Measurements from ENCODE around the gene BICDL2. TPM values are rescaled to one million over a fixed set of nuclear protein-coding genes. Genes with fewer than 3 reads are reported as not detected.

The BICDL2 gene
- total RNA-seq, 2 experiments from 2014 or later: 1.6 TPM

DNA sequence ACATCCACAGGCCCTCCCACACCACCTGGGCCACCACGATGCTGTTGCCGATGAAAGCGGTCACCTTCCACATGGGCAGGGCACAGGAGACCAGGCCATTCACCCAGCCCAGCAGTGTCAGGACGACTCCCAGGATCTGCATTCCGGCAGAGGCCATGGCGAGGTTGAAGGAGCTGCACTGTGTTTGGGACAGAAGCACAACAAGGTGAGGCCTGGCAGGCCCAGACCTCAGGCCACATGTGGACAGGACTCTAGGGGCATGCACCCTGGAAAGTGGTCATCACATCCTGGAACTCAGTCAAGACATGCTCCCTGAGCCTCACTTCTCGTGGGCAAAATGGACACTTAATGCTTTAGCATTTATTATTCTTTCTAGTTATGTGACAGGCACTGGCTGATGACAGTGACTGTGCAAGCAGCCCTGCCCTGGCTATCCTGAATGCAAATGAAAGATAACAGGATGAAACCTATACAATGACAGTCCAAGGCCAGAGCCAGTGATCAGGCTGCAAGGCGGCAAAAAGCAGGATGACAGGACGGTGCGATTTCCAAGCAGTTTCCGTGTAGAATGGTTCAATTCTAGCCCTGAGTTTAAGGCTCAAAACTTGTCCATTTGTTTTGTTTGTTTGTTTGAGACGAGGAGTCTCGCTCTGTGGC is 20.8 kb downstream of the BICDL2 start:
- ATAC-seq (ENCODE audit: low read depth): no peak
- Mint-ChIP-seq H3K27ac (no peak overlapping the region), H3K4me1 (peaks cover 11% of the 10 kb centered on the region), H3K36me3 (no peaks in the 10 kb centered on the region), H3K9me3 (no peaks in the 10 kb centered on the region), H3K4me3 (no peak overlapping the region), H3K27me3 (peaks cover 47% of the 10 kb centered on the region)
- DNase-seq: no peak
- POLR2A ChIA-PET: interaction anchor here (1.0 kb wide), 1 partner anchor 29 kb away, joined by 3 read pairs; no protein-coding TSS in a partner anchor

DNA sequence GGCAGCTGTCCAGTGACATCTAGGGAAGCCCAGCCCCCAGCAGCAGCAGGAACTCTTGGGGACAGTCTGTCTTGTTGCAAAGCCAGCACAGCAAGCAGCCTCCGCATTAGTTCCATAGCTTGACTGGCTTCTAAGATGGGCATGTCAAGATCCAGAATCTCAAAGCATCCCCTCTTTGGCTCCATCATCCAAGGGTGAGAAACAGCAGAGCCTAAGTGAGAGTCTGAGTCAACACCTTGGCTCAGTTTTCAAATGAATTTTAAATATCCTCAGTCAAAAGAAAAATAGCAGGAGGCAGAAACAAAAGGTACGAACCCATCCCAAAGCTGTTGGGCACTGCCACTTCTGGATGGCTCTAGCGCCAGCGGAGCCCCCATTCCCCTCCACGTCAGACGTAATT is 21.8 kb downstream of the BICDL2 start:
- no peak for ATAC-seq (ENCODE audit: low read depth)
- H3K4me1 Mint-ChIP-seq: peaks cover 8% of the 10 kb centered on the region
- DNase-seq: no peak
- H3K9me3 Mint-ChIP-seq: no peaks in the 10 kb centered on the region
- peaks cover 46% of the 10 kb centered on the region for H3K27me3 Mint-ChIP-seq
- H3K27ac Mint-ChIP-seq: no peak overlapping the region
- POLR2A ChIA-PET: interaction anchor here (1.0 kb wide), 1 partner anchor 30 kb away, joined by 3 read pairs; no protein-coding TSS in a partner anchor
- H3K36me3 Mint-ChIP-seq: no peaks in the 10 kb centered on the region
- H3K4me3 Mint-ChIP-seq: no peak overlapping the region

- POLR2A ChIA-PET: no interaction called here
- no peaks in the 10 kb centered on the region for H3K36me3 Mint-ChIP-seq
- DNase-seq (no peak), ATAC-seq (ENCODE audit: low read depth) (no peak)
- H3K27ac Mint-ChIP-seq: no peak overlapping the region
- H3K9me3 Mint-ChIP-seq: no peaks in the 10 kb centered on the region
- peaks cover 40% of the 10 kb centered on the region for H3K27me3 Mint-ChIP-seq
- no peak overlapping the region for H3K4me3 Mint-ChIP-seq
- peaks cover 4% of the 10 kb centered on the region for H3K4me1 Mint-ChIP-seq
These were observed 22.6 kb downstream of the BICDL2 start for GRCh38 chr16:3013998-3014690.

DNA sequence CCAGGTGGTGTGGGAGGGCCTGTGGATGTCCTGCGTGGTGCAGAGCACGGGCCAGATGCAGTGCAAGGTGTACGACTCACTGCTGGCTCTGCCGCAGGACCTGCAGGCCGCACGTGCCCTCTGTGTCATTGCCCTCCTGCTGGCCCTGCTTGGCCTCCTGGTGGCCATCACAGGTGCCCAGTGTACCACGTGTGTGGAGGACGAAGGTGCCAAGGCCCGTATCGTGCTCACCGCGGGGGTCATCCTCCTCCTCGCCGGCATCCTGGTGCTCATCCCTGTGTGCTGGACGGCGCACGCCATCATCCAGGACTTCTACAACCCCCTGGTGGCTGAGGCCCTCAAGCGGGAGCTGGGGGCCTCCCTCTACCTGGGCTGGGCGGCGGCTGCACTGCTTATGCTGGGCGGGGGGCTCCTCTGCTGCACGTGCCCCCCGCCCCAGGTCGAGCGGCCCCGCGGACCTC is 23.2 kb downstream of the BICDL2 start:
- no peak overlapping the region for H3K27ac Mint-ChIP-seq
- H3K36me3 Mint-ChIP-seq: no peaks in the 10 kb centered on the region
- peaks cover 8% of the 10 kb centered on the region for H3K4me1 Mint-ChIP-seq
- H3K9me3 Mint-ChIP-seq: no peaks in the 10 kb centered on the region
- DNase-seq (no peak), ATAC-seq (ENCODE audit: low read depth) (no peak)
- H3K4me3 Mint-ChIP-seq: no peak overlapping the region
- POLR2A ChIA-PET: no interaction called here
- H3K27me3 Mint-ChIP-seq: peaks cover 37% of the 10 kb centered on the region

DNA sequence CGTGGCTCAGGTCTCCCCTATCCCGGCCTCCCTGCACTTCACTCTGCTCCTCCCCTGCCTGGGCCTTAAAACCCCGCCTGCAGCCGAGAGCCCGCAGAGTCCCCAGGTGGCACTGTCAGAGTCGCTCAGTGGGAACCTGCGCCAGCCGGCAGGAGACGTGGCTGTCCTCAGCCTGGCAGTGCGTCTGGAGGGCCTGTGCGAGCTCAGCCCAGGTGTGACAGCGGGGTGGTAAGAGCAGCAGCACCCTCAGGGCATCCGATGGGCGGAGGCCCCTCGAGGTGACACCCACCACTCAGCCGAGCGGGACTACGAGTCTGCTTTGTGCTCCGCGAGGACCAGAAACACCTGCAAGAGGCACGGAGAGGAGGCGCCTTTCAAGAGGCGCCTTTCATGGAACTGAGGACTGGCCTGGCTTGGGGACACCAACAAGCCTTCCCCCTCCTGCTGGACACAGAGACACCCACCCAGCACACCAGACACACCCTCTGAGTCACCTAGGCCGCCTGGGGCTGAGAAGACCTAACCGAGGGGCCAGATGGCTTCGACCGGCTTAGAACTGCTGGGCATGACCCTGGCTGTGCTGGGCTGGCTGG is 23.8 kb downstream of the BICDL2 start, which contains the start of gene CLDN9:
Gene CLDN9 (plus strand): TSS at position 96 of the 593 bp plus-strand sequence. CDS start 440 bp downstream, at position 536.
- no peak for ATAC-seq (ENCODE audit: low read depth)

GRCh38 chr16:3012246-3012645 is 24.5 kb downstream of the BICDL2 start:
- Mint-ChIP-seq H3K4me3 (no peak overlapping the region), H3K9me3 (no peaks in the 10 kb centered on the region)
- POLR2A ChIA-PET: interaction anchor here (0.6 kb wide), 1 partner anchor 544 kb away, joined by 9 read pairs; no protein-coding TSS in a partner anchor

More for the DNA sequence above, 23.8 kb downstream of the BICDL2 start, which contains the start of gene CLDN9:
- no peak for DNase-seq
- peaks cover 10% of the 10 kb centered on the region for H3K4me1 Mint-ChIP-seq
- H3K27ac Mint-ChIP-seq: no peak within 1 kb of the TSS
- H3K9me3 Mint-ChIP-seq: no peaks in the 10 kb centered on the region
- no peaks in the 10 kb centered on the region for H3K36me3 Mint-ChIP-seq
- POLR2A ChIA-PET: no interaction called here
- peaks cover 39% of the 10 kb centered on the region for H3K27me3 Mint-ChIP-seq
- H3K4me3 Mint-ChIP-seq: no peak within 1 kb of the TSS

GRCh38 chr16:3010510-3010909 is 26.2 kb downstream of the BICDL2 start:
- H3K4me3 Mint-ChIP-seq: no peak overlapping the region
- no peaks in the 10 kb centered on the region for H3K9me3 Mint-ChIP-seq
- POLR2A ChIA-PET: interaction anchor here (1.2 kb wide), 2 partner anchors 10 to 38 kb away, joined by 3 to 4 read pairs; partner anchors contain the start of gene TNFRSF12A
- peaks cover 18% of the 10 kb centered on the region for H3K4me1 Mint-ChIP-seq
- no peaks in the 10 kb centered on the region for H3K36me3 Mint-ChIP-seq
- ATAC-seq (ENCODE audit: low read depth) (no peak), DNase-seq (no peak)
- no peak overlapping the region for H3K27ac Mint-ChIP-seq
- H3K27me3 Mint-ChIP-seq: peaks cover 51% of the 10 kb centered on the region

More at GRCh38 chr16:3012246-3012645, 24.5 kb downstream of the BICDL2 start:
- Mint-ChIP-seq H3K27ac (no peak overlapping the region), H3K27me3 (peaks cover 45% of the 10 kb centered on the region), H3K4me1 (peaks cover 16% of the 10 kb centered on the region), H3K36me3 (no peaks in the 10 kb centered on the region)
- DNase-seq (no peak), ATAC-seq (ENCODE audit: low read depth) (no peak)

- Mint-ChIP-seq H3K27ac (no peak overlapping the region), H3K27me3 (peaks cover 52% of the 10 kb centered on the region), H3K9me3 (no peaks in the 10 kb centered on the region), H3K36me3 (no peaks in the 10 kb centered on the region), H3K4me1 (peaks cover 20% of the 10 kb centered on the region), H3K4me3 (no peak overlapping the region)
- POLR2A ChIA-PET: interaction anchor here (0.6 to 1.2 kb wide), 3 partner anchors 10 to 126 kb away, joined by 3 to 4 read pairs (median 3); partner anchors contain the start of gene TNFRSF12A
- DNase-seq (no peak), ATAC-seq (ENCODE audit: low read depth) (no peak)
These were observed 27.0 kb downstream of the BICDL2 start for GRCh38 chr16:3009568-3010390.

DNA sequence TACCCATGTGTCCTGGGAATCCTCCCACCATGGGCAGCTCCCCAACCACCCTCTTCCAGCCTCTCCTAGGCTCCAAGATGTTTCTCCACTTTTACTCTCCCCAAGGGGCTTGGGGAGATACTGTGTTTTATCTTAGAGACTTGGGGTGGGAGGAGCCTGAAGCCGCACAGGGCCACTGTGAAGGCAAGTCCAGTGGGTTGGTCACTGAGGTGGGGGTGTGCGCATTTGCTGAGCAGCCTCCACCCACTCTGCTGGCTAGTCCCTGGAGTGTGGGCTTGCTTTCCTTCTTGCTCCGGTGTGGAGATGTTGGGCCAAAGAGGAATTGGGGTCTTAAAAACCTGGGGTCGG is 28.1 kb downstream of the BICDL2 start:
- DNase-seq: no peak
- ATAC-seq (ENCODE audit: low read depth): no peak
- no peaks in the 10 kb centered on the region for H3K9me3 Mint-ChIP-seq
- peaks cover 21% of the 10 kb centered on the region for H3K4me1 Mint-ChIP-seq
- H3K27me3 Mint-ChIP-seq: peaks cover 52% of the 10 kb centered on the region
- POLR2A ChIA-PET: interaction anchor here (1.4 to 1.7 kb wide), 2 partner anchors 11 to 171 kb away, joined by 3 to 7 read pairs; partner anchors contain the start of gene TNFRSF12A
- H3K27ac Mint-ChIP-seq: no peak overlapping the region
- peak overlapping the region; percentile 43 for H3K4me3 Mint-ChIP-seq
- H3K36me3 Mint-ChIP-seq: no peaks in the 10 kb centered on the region

- Mint-ChIP-seq H3K27me3 (peaks cover 50% of the 10 kb centered on the region), H3K36me3 (no peaks in the 10 kb centered on the region), H3K9me3 (no peaks in the 10 kb centered on the region), H3K4me3 (peak overlapping the region; percentile 43), H3K4me1 (peaks cover 21% of the 10 kb centered on the region), H3K27ac (peak overlapping the region; percentile 21)
- ATAC-seq (ENCODE audit: low read depth) (no peak), DNase-seq (no peak)
- POLR2A ChIA-PET: interaction anchor here (1.0 to 1.7 kb wide), 6 partner anchors 12 to 172 kb away, joined by 3 to 7 read pairs (median 4); partner anchors contain the start of genes HCFC1R1, PKMYT1, THOC6 and TNFRSF12A
These were observed 28.6 kb downstream of the BICDL2 start for GRCh38 chr16:3007957-3008689.

DNA sequence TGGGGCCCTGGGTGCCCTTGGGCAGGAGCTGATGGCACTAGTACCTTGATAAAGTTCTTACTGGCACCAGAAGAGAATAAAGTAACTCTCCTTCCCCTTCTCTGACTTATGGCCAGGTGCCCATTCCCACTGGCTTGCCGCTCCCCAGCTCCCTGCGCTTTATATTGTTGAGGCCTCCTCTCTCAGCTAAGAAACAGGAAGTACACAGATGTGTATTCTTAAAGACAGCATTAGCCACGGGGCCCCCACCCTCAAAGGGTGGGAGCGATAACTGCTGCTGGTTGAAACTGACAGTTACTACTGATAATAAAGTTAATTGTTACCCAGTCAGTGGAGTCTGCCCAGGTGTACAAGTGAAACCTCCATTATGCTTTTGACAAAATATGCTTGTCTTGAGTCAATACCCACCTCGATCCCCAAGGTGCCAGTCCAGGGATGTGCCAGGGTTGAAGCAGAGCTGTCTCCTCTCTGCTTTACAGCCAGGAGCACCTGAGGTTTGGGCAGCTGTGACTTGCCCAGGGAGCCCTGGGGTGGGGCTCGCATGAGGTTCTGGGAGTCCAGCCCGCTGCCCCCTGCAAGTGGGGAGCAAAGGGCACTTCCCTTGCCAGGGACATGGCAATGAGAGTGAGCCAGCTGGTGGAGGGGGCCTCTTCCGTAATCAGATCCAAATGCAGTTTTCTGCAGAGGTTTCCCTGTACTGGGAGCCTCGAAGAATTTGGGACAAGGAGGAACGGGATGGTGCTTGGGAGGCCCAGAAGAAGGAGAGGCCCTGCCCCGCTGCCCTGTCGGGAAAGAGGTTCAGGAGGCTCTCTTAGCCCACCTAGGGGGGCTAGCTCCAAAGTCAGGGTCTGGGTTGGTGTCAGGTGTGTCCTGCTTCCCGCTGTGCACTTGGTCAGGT is 29.4 kb downstream of the BICDL2 start:
- no peak overlapping the region for H3K27ac Mint-ChIP-seq
- ATAC-seq (ENCODE audit: low read depth) (no peak), DNase-seq (no peak)
- peaks cover 21% of the 10 kb centered on the region for H3K4me1 Mint-ChIP-seq
- H3K9me3 Mint-ChIP-seq: no peaks in the 10 kb centered on the region
- H3K27me3 Mint-ChIP-seq: peaks cover 42% of the 10 kb centered on the region
- H3K36me3 Mint-ChIP-seq: no peaks in the 10 kb centered on the region
- H3K4me3 Mint-ChIP-seq: no peak overlapping the region
- POLR2A ChIA-PET: interaction anchor here (1.0 to 1.7 kb wide), 5 partner anchors 13 to 32 kb away, joined by 3 to 7 read pairs (median 4); partner anchors contain the start of genes HCFC1R1, PKMYT1, THOC6 and TNFRSF12A

Measured in activated naive CD8-positive, alpha-beta T cell treated with anti-CD3 and anti-CD28 coated beads, Interleukin-2, amount 10 ng/mL, durations not matched to agents 7 days and 5 days (primary cell).